NCI-H1694 treated with DMSO at 0.1 percent for 48 hours (cell line): ENCODE results near the gene LANCL3.

Experiments
- DNase-seq: peaks from one replicate; lab custom pipeline; 2025; lab: John Stamatoyannopoulos, UW

The LANCL3 gene

DNA sequence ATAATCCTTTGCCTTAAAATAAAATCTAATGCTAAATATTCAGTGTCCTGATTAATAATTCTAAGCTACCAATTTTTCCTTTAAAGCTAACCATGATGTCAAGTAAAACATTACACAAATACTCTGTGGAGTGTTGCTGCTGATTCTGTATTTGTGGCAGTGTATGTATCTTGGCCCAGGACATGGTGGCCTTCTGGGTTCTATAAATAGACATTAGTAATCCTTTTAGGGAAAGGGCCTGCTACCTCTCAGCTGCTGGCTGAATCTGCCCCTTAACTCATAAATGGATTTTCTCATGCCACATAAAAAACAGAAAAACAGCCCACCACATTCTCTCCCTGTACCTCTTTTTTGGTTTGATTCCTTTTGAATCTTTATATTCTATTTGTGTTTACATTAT, 113.0 kb downstream of the LANCL3 start:
- no peak for DNase-seq

DNA sequence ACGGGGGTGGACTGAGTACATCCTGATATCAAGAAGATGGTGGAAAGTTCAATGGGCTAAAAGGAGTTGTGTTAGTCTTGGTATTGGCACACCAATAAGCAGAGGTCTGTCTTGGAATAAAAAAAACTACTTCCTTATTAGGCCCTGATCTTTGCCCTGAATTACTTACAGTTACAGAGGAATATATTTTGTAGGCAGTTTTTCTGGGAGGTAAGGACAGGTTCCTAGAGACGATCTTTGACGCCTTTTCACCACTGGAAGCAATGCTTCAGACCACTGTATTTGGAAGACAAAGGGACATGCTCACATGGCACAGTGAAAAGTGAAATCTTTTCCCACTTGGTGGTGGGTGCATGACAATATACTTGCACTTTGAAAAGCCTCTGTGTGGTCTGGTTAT, 113.5 kb downstream of the LANCL3 start:
- no peak for DNase-seq

DNA sequence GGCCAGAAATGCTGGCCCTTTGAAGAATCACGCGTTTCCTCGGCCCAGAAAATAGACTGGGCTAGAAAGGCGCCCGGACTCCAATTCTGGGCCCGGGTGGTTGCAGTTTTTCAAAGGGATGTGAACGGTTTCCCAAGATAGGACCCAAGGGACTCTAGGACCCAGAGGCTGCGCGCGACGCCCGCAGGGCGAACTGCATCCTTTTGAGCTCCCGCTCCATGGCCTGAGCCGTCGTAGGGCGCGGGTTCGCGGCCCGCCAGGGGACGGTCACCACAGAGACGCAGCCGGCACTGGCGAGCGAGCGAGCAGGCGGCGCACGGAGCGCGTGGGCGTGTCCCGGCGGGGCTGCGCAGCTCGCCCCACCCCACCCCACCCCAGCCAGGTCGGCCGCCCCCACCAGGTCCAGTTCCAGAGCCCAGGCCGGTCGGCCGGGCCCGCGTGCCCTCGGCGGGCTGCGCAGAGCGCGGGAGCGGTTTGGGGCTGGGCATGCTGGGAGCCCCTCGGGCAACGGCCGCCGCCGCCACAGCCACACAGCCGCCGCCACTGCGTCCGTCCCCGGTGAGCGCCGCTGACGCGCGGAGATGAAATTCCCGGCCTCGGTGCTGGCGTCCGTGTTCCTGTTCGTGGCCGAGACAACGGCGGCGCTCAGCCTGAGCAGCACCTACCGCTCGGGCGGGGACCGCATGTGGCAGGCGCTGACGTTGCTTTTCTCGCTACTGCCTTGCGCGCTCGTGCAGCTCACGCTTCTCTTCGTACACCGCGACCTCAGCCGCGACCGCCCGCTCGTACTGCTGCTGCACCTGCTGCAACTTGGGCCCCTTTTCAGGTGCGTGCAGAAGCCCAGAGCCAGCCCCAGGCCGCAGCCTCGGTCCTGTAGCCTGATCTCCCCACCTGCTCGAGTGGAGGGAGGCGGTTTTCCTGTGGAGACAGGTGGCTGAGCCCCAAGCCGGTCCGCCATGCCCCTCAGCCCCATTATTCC, 114.2 kb downstream of the LANCL3 start, which contains the start of gene XK:
Gene XK (plus strand): TSS at position 411 of the 979 bp plus-strand sequence. CDS start 171 bp downstream, at position 582.
- DNase-seq, result peak; percentile 23

DNA sequence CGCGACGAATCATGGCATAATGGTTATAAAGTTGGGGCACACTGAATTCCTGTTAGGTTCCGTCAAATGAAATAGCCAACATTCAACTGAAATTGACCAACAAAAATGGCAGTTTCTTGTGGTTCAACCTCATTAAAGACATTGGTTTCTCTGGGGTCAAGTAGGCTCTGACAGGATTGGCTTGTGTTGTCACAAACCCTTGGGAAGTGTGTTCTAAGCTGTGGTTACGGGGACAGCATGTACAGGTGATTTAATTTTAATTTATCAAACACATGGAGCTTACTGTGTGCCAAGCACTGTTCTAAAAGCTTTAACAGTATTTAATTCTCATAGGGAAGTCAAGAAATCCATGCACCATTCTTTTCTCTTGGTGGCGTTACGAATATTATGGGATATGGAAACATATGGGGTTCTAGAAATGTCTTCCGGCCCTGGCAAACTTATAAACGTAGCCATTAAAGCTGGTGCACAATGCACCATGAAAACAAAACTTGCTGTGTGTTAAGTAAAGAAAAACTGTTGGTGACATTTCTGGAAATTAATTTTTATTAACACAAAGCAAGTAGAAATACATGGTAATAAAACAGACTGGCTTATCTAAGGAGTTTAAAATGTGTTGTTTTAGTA, 115.0 kb downstream of the LANCL3 start:
- DNase-seq, result no peak

DNA sequence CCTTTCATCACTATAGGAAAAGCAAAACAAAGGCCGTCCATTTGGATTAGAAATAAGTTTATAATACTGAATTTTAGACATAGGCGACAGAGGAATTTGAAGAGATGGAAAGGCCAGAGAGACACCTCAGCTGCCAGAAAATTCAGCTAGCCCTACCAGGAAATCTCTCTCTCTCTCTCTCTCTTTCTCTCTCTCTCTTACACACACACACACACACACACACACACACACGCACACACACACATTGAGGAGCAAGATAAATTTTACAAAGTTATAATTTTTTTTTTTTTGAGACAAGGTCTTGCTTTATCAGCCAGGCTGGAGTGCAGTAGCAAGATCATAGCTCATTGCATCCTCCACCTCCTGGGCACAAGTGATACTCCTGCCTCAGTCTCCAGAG, 115.5 kb downstream of the LANCL3 start:
- DNase-seq, result no peak

DNA sequence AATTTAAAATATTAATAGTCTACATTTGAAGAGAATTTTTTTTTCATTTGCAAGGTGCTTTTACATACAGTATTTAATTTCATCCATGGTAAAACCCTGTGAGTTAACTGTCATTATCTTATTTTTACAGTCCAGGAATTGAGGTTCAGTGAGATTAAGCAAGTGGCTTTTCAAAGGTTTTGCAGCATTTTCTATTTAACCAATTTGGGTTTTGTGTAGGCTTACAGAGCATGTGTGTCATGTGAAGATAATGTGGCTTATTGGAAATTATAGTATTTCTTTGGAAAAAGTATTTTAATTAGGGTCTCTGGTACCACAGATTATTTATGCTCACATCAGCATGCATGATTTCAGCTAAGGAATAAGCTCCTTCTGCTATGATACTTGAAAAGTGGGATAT, 118.7 kb downstream of the LANCL3 start:
- DNase-seq, result no peak

DNA sequence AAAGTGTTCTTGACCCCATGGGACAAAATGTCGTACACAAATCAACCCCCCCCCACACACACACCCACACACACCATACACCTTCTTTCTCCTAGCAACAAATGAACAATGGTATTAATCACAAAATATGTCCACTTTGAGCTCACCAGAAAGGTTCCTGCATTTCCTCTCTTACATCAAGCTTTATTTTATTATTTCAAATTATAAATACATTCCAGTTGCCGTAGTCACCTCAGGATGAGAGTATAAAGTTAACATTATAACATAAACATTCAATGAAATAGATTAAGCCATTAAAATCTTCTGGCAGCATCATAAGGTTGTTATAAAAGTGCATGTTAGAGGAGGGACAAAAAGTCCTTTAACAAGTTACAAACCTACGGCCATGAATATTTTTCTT, 121.5 kb downstream of the LANCL3 start:
- DNase-seq, result no peak

DNA sequence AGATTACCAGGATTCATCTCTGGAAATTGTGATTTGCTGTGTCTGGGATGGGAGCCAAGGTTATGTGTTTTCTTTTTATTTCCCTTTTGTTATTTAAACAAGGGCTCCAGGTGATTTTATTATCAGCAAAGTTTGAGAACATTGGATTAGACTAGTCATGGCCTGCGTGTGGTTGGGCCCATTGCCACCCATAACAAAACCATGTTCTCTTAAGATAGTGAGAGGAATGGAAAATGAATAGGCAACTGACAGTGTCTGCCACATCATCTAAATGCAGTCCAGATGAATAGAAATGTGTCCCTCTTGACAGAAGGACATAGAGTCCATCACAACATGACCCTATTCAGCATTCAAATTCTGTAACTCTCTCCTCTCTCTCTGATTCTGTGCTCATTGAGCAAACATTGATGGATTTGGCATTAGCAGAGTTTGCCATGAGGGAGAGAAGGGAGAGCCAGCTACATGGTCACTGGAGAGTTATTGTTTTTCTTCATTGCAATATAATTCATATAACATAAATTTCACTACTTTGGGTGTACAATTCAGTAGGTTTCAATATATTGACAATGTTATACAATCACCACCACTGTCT, 125.8 kb downstream of the LANCL3 start:
- no peak for DNase-seq

DNA sequence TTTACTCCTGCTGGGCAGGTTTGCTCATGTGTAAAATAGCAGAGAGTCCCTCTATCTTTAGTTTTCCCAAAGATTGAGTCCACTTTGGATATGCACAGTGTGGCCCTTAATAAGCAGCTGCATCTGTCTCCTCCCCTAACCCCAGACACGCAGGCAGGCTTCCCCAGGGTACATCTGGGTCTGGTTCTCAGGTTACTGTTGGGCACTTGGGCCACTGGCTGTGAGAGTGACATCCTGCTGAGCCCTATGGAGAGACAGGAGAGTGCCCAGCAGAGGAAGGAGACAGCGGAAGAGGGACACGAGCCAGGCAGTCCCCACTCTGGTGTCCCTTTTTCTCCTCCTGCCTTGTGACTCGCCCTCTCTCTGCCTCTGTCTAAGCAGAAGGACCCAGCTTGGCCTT, 130.1 kb downstream of the LANCL3 start:
- DNase-seq, result no peak

DNA sequence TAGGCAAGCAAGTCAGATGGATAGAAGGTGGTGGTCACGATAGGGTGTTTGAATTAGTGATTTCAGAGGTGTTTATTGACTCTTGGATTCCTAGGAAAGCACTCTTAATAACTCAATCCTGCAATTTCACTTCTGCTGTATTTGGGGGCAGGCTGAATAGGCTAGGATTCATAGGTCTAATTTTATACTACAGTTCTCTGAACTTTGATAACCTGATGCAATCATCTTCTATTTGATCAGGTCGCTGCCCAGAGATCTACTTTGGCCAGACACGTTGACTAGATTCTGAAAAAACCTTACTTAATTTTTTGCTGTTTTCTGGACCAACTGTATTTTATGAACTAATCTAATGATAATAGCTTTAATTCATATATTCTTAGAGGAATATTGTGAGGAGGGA, 140.5 kb downstream of the LANCL3 start:
- no peak for DNase-seq

DNA sequence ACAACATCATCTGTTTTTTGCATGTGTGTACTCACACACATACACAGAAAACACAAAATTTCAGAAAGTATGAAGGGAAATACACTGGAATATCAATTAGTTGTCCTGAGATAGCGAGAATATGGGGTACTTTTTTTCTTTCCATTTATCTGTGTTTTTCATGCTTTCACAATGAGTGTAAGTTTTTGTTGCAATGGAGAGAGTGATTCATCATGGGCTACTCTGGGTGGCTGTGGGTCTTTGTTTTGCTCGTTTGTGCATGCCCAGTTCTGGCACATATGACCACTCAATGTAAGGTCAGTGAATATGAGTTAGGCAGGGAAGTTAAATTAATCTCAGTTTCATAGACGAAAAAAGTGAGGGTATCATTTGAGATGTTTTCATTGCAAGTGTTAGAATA, 141.0 kb downstream of the LANCL3 start:
- DNase-seq, result no peak

DNA sequence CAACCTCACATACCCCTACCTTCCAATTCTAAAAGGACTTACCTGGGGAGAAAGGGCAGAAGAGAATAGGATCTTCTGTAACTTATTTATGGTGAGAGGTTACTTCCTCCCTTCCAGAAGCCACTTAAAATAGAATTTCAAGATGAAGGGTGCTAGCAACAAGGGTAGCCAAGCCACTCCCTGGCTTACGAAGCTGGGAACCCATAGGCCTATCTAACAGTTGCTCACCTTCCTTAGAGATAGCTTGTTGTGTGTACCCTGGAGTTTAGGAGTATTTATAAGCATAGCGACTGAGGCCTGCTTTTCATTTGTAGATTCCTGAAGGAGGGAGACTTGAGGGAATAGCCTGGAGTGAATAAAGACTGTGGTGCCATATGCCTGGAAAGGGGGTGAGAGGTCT, 143.0 kb downstream of the LANCL3 start:
- no peak for DNase-seq

DNA sequence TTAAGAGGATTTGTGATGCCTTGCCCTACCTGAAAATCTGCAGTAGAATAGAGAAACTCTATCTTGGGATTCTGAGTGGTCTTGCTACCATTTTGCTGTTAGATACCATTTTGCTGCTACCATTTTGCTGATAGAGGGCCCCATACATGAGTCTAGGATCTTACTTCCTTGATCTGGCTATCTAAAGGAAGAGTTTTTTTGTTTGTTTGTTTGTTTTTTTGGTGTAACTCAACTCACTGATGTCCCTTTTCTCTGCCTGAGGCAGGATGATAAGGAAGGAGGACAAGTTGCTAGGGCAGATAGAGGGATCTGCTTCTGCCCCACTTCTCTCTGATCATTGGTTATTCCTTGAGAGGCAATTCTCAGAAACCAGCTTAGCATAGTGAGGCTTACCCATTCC, 145.1 kb downstream of the LANCL3 start:
- DNase-seq, result no peak

DNA sequence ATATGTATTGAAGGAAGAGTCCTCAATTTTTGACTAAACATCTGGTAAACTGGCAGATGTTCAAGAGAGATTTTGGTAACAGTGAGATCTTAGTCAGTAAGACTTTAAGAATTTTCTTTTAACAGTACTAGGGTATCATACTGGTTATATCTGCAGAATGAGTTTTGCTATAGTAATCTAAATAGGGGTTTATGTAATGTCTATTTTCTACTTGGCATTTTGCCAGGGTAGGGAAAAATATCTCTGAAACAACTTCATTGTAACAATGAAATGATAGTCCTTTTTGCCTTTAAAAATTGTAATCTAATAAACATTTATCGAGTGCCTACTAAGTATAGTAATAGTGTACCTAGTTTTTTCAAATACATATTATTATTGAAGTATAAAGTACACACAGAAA, 146.2 kb downstream of the LANCL3 start:
- no peak for DNase-seq

DNA sequence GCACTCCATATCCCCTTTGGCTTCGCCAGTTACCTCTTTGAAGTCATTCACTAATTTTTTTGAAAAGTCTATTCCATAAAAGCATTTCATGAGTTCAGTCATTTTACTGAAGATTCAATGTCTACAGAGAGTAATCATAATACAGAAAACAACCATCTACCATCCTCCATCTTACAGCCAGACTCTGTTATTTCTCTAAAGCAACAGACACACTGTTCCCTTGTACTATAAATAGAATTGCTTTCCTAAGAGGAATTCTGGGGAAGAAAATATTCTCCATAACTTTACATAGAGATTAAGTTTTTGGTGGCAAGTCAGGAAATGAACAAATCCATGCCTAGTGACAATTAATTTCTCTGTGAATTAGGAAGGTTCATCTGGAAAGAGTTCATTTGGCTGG, 151.1 kb downstream of the LANCL3 start:
- no peak for DNase-seq

DNA sequence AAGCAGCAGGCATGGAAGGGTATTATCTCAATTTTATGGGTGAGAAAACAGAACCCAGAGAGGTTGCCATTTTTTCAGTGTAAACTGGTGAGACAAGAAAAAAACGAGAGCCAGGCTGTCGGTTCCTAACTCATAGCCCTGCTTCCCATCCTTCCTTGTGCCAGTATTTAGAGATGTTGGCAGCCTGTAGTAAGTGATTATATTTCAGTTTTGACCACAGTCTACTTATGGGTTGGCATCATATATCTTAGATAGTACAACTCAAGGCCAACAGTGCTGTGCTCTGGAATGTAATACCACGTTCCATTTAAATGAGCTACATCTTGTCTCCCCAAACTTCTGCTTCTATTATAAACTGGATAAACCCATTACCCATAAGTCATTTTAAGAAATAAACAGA, 154.9 kb downstream of the LANCL3 start:
- DNase-seq, result no peak
